ENCODE results near the gene SULT4A1.

The SULT4A1 gene

DNA sequence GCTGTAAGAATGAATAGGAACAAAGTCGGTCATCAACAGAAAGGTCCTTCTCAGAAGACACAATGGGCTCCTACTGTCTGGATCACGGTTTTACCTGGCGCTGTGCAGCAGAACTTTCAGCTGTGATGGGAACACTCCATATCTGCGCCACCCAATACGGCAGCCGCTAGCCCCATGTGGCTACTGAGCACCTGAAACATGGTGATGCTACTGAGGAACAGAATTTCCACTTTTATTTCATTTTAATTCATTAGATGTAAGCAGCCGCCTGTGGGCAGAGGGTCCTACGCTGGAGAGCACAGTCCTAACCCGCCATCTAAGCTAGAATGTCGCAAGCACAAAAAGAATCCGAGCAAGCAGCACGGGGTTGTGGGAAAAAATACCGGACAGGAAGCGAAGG is 2.7 kb downstream of the SULT4A1 start:
- no peaks in the 10 kb centered on the region for H3K36me3 ChIP-seq (ENCODE audit: insufficient read depth, low read length)
- peaks cover 20% of the 10 kb centered on the region for H3K4me1 ChIP-seq (ENCODE audit: insufficient read depth, low read length)
- H3K9ac ChIP-seq (ENCODE audit: low read depth, low read length) = no peak overlapping the region
- H3K9me3 ChIP-seq (ENCODE audit: control insufficient read depth, insufficient read depth, low read length) = peaks cover 6% of the 10 kb centered on the region; the same call in 1 of the 2 replicates

DNA sequence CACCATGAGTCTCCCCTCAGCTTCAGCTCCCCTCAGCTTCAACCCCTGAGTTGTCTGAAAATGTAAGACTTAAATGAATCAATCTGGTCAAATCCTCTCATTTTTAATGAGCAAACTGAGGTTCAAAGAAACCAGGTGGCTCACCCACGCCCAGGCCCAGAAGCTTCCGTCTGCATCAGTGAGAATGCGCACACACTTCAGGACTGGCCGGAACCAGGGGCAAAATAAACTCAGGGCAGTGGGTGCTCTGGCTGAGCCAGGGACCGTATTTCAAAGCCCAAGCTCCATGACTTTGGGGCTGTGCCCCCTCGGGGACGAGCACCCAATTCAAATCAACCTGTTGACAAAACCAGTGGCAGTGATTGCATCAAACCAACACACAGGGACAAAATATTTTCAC is 3.1 kb downstream of the SULT4A1 start:
- no peaks in the 10 kb centered on the region for H3K36me3 ChIP-seq (ENCODE audit: insufficient read depth, low read length)
- no peak overlapping the region for H3K9ac ChIP-seq (ENCODE audit: low read depth, low read length)
- peaks cover 20% of the 10 kb centered on the region for H3K4me1 ChIP-seq (ENCODE audit: insufficient read depth, low read length)
- peaks cover 6% of the 10 kb centered on the region; the same call in 1 of the 2 replicates for H3K9me3 ChIP-seq (ENCODE audit: control insufficient read depth, insufficient read depth, low read length)

DNA sequence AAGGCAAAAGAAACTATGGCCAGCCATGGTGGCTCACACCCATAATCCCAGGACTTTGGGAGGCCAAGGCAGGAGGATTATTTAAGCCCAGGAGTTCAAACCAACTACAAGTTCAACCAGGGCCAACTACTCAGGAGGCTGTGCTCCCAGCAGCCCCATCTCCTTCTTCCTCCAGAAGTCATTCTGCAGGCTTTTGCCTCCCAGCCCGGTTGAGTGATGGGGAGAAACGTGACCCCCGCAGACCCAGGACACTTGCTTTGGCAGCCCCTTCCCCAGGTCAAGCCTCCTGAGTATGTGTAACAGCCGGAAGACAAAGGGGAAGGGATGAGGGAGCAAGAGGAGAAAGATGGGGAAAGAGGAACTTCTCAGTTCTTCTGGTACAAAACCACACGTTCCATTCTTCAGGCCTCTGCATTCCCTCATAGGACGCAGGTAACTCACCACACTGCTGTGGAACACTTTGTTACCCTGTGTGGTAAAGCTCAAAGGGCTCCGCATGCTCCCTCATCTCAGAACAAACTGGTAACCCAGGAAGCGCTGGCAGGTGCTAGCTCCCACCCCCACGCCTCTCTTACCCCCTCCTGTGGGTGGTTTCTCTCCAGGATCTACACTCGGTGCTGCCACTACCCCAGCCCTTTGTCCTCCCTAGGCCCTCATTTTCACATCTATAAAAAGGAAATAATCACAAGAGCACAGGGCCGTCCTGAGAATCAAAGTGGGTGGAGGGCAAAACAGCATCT is 4.0 kb downstream of the SULT4A1 start:
- Histone ChIP-seq H3K36me3 (ENCODE audit: insufficient read depth, low read length) (no peaks in the 10 kb centered on the region), H3K9ac (ENCODE audit: low read depth, low read length) (no peak overlapping the region), H3K9me3 (ENCODE audit: control insufficient read depth, insufficient read depth, low read length) (peaks cover 6% of the 10 kb centered on the region; the same call in 1 of the 2 replicates), H3K4me1 (ENCODE audit: insufficient read depth, low read length) (peaks cover 20% of the 10 kb centered on the region)

DNA sequence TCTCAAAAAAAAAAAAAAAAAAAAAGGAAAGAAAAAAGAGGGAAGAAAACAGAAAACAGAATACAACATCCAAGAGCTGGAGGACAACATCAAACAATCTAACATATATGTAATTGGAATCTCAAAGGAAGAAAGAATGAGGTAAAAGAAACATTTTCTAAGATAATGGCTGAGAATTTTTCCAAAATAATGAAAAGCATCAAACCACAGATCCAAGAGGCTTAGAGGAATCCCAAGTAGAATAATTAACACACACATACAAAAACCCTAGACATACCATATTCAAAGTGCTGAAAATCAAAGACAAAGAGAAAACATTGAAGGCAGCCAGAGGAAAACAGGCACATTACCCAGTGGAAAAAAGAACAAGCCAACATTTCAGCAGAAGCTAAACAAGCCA is 4.9 kb downstream of the SULT4A1 start:
- Histone ChIP-seq H3K36me3 (ENCODE audit: insufficient read depth, low read length) (no peaks in the 10 kb centered on the region), H3K9ac (ENCODE audit: low read depth, low read length) (no peak overlapping the region; the same call in 1 of the 2 replicates), H3K4me1 (ENCODE audit: insufficient read depth, low read length) (peaks cover 20% of the 10 kb centered on the region), H3K9me3 (ENCODE audit: control insufficient read depth, insufficient read depth, low read length) (peaks cover 6% of the 10 kb centered on the region; the same call in 1 of the 2 replicates)

DNA sequence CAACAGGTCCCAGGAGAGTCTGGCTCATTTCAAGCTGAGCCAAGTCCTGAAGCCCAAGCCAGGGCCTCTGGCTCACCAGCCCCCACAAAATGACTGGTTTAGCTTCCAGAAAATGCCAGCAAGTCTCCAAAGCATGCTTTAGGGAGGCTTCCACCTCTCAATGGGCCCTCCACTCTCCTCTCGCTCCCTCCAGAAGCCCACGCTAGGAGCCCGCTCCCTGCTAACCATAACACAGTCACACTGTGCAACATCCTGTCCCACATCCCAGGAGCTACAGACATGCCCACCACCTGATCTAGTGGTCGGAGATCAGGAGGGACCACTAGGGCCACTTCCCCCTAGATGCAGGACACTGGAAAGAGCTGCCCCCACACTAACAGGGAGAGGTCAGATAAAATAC is 6.9 kb downstream of the SULT4A1 start:
- H3K4me1 ChIP-seq (ENCODE audit: insufficient read depth, low read length) = peaks cover 9% of the 10 kb centered on the region; the same call in 1 of the 2 replicates
- peaks cover 6% of the 10 kb centered on the region; the same call in 1 of the 2 replicates for H3K9me3 ChIP-seq (ENCODE audit: control insufficient read depth, insufficient read depth, low read length)
- no peak overlapping the region for H3K9ac ChIP-seq (ENCODE audit: low read depth, low read length)
- H3K36me3 ChIP-seq (ENCODE audit: insufficient read depth, low read length) = no peaks in the 10 kb centered on the region

DNA sequence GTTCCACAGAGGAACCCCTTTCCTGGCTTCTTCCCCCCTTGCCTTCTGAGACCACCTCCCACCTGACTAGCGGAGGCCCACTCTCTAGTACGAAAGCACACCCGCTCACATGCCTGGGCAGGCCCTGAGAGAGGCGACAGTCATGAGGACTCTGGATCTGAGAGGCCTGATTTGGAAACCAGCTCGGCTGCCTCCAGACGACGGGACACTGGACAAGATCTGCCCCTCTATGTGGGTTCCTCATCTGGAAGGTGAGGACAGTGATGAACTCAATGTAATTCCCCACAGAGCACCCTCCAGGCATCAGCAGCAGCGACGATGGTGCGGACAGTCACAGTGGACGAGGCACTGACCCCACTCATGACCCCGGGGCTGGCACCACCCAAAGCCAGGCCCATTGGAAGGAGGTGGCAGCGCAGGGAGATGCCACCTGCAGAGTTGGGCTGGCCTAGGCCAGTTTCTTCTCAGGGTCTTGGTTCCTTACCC is 7.5 kb downstream of the SULT4A1 start:
- Histone ChIP-seq H3K9me3 (ENCODE audit: control insufficient read depth, insufficient read depth, low read length) (peaks cover 6% of the 10 kb centered on the region; the same call in 1 of the 2 replicates), H3K4me1 (ENCODE audit: insufficient read depth, low read length) (0 out of 2 replicates have a peak, but pooled peaks cover 8% of the 10 kb centered on the region), H3K36me3 (ENCODE audit: insufficient read depth, low read length) (no peaks in the 10 kb centered on the region), H3K9ac (ENCODE audit: low read depth, low read length) (no peak overlapping the region)

DNA sequence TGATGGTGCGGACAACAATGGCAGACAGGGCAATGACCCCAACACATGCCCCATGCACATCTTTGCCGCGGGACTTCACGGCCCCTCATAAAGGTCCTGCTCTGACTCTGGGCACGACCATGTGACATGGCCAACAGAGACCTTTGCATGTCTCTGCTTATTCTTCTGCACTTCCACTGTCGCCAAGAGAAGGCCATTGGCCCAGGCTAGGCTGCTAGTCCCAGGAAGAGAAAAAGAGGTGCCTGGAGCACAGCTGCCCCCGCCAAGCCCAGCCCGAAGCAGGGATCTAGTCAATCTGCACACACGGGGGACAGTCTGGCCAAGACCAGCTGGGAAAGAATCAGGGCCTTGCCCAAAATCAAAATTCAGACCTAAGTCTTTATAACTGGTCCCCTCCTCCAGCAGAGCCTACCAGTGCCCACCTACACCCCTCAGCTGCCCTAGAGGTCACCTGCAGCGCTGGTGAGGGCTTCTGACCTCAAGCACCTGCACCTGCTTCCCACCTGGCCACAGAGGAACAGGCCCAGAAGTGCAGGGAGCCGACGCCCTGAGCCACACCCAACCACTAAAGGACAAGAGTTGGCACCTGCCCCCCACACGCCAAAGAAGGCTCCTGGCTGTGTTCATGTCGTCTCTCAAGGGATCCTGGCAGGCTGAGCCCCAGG is 8.1 kb downstream of the SULT4A1 start:
- H3K9me3 ChIP-seq (ENCODE audit: control insufficient read depth, insufficient read depth, low read length) = peaks cover 6% of the 10 kb centered on the region; the same call in 1 of the 2 replicates
- H3K36me3 ChIP-seq (ENCODE audit: insufficient read depth, low read length) = no peaks in the 10 kb centered on the region
- H3K9ac ChIP-seq (ENCODE audit: low read depth, low read length) = no peak overlapping the region
- 0 out of 2 replicates have a peak, but pooled peaks cover 8% of the 10 kb centered on the region for H3K4me1 ChIP-seq (ENCODE audit: insufficient read depth, low read length)

DNA sequence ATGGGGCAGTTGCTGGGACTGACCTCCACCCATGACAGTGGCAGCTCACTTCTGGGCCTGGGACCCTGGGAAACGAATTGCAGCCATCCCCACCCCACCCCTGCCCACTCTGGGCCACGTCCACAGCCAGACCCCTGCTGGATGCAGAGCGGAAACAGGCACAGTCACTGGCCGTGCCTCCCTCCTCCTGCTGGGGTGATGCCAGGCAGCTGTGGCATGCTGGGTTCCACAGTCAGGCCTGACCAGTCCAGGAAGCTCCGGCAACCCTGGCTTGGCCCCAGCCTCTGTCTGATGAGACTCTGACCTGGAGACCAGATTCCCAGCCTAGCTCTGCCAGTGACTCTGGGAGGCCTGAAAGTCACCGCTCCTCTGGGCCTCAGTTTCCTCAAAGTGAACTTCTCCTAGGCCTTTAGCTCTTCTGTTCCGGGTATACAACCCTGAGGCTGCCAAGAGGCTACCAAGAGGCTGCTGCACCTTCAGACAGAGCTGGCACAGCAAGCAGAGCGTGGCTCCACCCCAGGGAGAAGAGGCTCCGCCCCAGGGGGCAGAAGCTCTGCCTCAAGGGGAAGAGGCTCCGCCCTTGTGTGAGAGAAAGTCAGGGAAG is 8.9 kb downstream of the SULT4A1 start:
- 0 out of 2 replicates have a peak, but pooled peaks cover 3% of the 10 kb centered on the region for H3K4me1 ChIP-seq (ENCODE audit: insufficient read depth, low read length)
- no peak overlapping the region for H3K9ac ChIP-seq (ENCODE audit: low read depth, low read length)
- no peaks in the 10 kb centered on the region for H3K36me3 ChIP-seq (ENCODE audit: insufficient read depth, low read length)
- H3K9me3 ChIP-seq (ENCODE audit: control insufficient read depth, insufficient read depth, low read length) = peaks cover 6% of the 10 kb centered on the region; the same call in 1 of the 2 replicates

DNA sequence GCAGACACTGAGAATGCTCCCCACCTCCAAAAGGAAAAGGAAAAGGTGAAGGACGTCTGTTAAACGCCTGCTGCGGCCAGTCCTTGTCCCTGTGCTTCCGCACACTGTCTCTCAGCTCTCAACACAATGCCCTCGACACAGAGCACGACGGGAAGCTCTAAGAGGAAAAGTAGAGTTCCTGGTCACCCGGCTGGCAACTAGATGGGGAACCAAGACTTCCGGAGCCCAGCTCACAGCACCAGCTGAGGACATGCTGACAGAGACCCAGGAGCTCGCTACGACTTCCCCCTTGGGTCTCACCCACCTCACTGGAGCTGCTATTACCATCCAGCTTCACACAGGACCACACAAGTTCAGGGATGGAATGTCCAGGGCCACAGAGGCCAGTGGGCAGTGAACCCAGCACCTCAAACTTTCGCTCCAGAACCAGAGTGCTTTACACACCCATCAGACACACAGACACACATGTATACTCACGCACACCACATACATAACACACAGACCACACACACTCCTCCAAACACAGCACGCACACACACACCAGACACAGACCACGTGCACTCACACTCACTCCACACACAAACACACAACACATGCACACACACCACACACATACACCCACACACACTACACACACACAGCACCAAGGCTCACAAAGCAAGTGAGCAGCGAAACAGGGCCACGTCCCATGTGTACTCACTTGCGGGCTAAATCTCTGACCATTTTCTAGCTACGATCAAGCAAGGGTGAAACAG is 9.6 kb downstream of the SULT4A1 start:
- Histone ChIP-seq H3K9me3 (ENCODE audit: control insufficient read depth, insufficient read depth, low read length) (peaks cover 6% of the 10 kb centered on the region; the same call in 1 of the 2 replicates), H3K36me3 (ENCODE audit: insufficient read depth, low read length) (no peaks in the 10 kb centered on the region), H3K4me1 (ENCODE audit: insufficient read depth, low read length) (0 out of 2 replicates have a peak, but pooled peaks cover 3% of the 10 kb centered on the region), H3K9ac (ENCODE audit: low read depth, low read length) (no peak overlapping the region)

DNA sequence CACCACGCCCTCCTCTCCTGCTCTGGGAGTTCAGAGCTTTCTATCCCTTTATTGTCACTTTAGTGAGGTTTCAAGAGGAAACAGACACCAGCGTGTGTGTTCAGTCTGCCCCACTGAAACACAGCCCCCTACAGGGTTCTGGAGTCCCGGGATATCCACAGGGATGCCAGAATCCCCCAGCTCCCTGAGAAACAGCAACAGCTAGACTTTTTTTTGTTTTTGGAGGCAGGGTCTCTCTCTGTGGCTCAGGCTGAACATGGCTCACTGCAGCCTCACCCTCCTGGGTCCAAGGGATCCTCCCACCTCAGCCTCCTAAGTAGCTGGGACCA is 10.4 kb downstream of the SULT4A1 start:
- H3K9ac ChIP-seq (ENCODE audit: low read depth, low read length) = no peak overlapping the region
- H3K36me3 ChIP-seq (ENCODE audit: insufficient read depth, low read length) = no peaks in the 10 kb centered on the region
- H3K9me3 ChIP-seq (ENCODE audit: control insufficient read depth, insufficient read depth, low read length) = peaks cover under 1% of the 10 kb centered on the region; the same call in 1 of the 2 replicates
- peaks cover 3% of the 10 kb centered on the region; the same call in 1 of the 2 replicates for H3K4me1 ChIP-seq (ENCODE audit: insufficient read depth, low read length)

DNA sequence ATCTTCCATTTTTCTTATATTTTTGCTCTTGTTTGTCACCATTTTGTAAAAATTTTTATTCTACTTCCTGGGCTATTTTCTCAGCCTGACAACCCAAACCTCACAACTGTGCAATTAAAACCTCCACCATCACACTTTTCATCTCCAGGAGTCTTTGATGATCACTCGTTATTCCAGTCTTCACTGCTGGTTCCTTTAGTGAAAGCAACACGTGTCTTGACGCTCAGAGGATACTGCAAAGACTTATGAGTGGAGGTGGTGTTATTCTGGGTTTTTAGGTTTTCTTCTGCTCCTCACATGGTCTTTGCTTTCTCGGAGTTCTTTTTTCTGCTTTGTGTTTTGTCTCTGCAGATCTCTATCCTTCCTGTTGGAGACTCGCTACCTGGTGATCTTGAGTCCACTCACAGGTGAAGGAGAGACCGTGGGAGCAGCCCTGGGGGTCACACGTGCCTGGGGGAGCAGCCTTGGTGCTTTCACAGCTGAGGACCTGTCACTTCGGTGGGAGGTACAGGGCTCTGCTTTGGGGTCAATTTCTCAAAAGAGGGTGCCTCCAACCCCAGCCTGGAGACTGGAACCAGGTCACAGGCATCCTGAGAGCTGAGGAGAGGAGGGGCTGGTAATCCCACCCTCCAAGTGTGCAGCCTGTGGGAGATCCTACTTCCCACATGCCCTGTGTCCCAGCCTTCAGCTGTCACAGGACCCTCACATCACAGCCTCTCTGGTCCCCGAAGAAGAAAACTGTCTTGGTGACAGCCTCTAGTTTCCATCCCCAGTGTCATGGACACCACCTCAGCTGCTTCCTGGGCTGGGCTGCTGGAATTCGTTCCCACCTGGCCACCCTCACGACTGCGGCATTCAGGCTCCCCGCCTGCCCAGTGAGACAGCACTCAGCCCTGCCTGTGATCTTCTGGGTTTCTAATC is 11.0 kb downstream of the SULT4A1 start:
- Histone ChIP-seq H3K4me1 (ENCODE audit: insufficient read depth, low read length) (peaks cover 7% of the 10 kb centered on the region; the same call in 1 of the 2 replicates), H3K36me3 (ENCODE audit: insufficient read depth, low read length) (no peaks in the 10 kb centered on the region), H3K9ac (ENCODE audit: low read depth, low read length) (no peak overlapping the region), H3K9me3 (ENCODE audit: control insufficient read depth, insufficient read depth, low read length) (no peaks in the 10 kb centered on the region)

DNA sequence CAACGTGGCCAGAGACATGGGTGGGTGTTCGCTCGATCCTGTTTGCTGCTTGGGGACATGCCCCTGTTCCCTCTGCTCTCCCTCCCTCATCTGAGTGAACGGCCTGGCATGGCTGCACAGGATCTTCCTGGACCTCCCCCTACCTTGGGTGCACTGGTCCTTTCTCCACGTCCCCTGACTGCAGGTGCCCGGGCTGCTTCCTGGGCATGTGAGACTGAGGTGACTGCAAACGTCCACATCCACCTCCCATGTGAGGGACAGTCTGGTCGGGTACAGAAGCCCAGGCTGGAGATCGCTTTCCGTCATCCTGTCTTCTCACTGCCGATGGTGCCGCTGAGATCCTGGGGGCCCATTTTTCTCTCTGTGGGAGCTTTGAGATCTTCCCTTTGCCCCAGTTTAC is 11.8 kb downstream of the SULT4A1 start:
- Histone ChIP-seq H3K4me1 (ENCODE audit: insufficient read depth, low read length) (peaks cover 15% of the 10 kb centered on the region; the same call in 1 of the 2 replicates), H3K9me3 (ENCODE audit: control insufficient read depth, insufficient read depth, low read length) (no peaks in the 10 kb centered on the region), H3K36me3 (ENCODE audit: insufficient read depth, low read length) (no peaks in the 10 kb centered on the region), H3K9ac (ENCODE audit: low read depth, low read length) (no peak overlapping the region)

DNA sequence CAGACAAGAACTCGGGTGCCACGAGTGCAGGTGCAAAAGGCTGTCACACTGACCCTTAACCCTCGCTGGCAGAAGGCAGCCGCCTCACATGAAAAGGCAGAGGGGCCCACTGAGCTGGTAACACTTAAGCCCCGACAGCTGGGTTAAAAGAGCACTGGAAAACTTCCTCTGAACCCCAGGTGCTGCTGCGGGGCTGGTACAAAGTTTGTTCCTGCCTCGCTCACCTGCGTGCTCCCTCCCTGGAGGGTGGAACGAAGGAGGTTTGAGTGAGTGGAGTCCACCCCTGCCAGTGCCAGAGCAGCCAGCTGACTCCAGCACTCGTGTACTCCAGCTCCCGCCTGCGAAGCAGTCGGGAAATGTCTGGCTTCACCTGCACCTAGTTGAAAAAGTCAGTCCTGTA is 12.6 kb downstream of the SULT4A1 start:
- peaks cover 15% of the 10 kb centered on the region; the same call in 1 of the 2 replicates for H3K4me1 ChIP-seq (ENCODE audit: insufficient read depth, low read length)
- no peaks in the 10 kb centered on the region for H3K36me3 ChIP-seq (ENCODE audit: insufficient read depth, low read length)
- no peaks in the 10 kb centered on the region for H3K9me3 ChIP-seq (ENCODE audit: control insufficient read depth, insufficient read depth, low read length)
- no peak overlapping the region for H3K9ac ChIP-seq (ENCODE audit: low read depth, low read length)
